Activated T-helper 1 cell treated with anti-CD3 and anti-CD28 coated beads, Interleukin-12 subunit alpha, Interleukin-12 subunit beta, Interleukin-2, Interleukin-4 antibody, amounts not matched to agents 30 ng/mL and 10 ng/mL and 1 ng/mL, durations not matched to agents 14 hours and 24 hours and 36 hours (primary cell): Measurements from ENCODE around the gene HERC2. TPM values are rescaled to one million over a fixed set of nuclear protein-coding genes. Genes with fewer than 3 reads are reported as not detected.
"Not testable (repeated sequence)": the region's sequence is repeated elsewhere in the genome, so short reads cannot be mapped to it uniquely, and the experiment has no call there.

ENCODE experiments used
- DNase-seq: peaks from one replicate; pipeline ENCODE4 v3.0.0; 2021; ENCODE audit warnings: low spot score
- H3K27ac Mint-ChIP-seq: one replicate; pipeline ENCODE4 v1.8.0; 2021; ENCODE audit warnings: mild to moderate bottlenecking, mixed read lengths
- H3K27me3 Mint-ChIP-seq: one replicate; pipeline ENCODE4 v1.8.0; 2022; ENCODE audit warnings: mild to moderate bottlenecking, moderate library complexity, mixed read lengths; ENCODE audit not compliant: insufficient read depth
- H3K36me3 Mint-ChIP-seq: one replicate; pipeline ENCODE4 v1.8.0; 2021; ENCODE audit warnings: low read depth, mixed read lengths
- H3K4me1 Mint-ChIP-seq: one replicate; pipeline ENCODE4 v1.8.0; 2021; ENCODE audit warnings: low read depth, mixed read lengths
- H3K4me3 Mint-ChIP-seq: one replicate; pipeline ENCODE4 v1.8.0; 2021; ENCODE audit warnings: mild to moderate bottlenecking, moderate library complexity, mixed read lengths
- H3K9me3 Mint-ChIP-seq: one replicate; pipeline ENCODE4 v1.8.0; 2021; ENCODE audit warnings: mixed read lengths
- intact Hi-C: fragments of 100-400 bp; cut with micrococcal nuclease; formaldehyde crosslinking; loops from one replicate; pipeline ENCODE4 v1.15.1; 2024
- total RNA-seq: library from RNA; stranded (reverse); gene quantifications from 2 replicates; pipeline ENCODE4 v1.2.3, GENCODE V29; 2022

The HERC2 gene
- total RNA-seq, 1 donor from 2014 or later = 41.3 TPM

- H3K27ac Mint-ChIP-seq, H3K9me3 Mint-ChIP-seq, H3K36me3 Mint-ChIP-seq, H3K27me3 Mint-ChIP-seq, H3K4me3 Mint-ChIP-seq, H3K4me1 Mint-ChIP-seq, DNase-seq, intact Hi-C loops: not testable (repeated sequence)
Observed at GRCh38 chr15:28151864-28152537, 170.0 kb downstream of the HERC2 start.

DNA sequence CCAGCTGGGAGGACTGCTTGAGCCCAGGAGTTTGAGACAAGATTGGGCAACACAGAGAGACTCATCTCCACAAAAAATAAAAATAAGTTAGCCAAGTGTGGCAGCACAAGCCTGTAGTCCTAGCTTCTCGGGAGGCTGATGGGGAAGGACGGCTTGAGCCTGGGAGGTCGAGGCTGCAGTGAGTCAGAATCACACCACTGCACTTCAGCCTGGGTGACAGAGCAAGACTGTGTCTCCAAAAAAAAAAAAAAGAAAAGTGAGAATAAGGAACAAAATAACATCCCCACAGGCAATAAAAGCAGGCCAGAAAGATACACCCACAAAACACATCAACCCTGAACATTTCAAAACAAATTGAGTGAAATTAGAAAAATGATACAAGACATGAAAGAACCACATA is 174.2 kb downstream of the HERC2 start:
- no peak for DNase-seq
- H3K4me1 Mint-ChIP-seq = peaks cover 5% of the 10 kb centered on the region
- intact Hi-C loops = no loop called here
- H3K4me3 Mint-ChIP-seq = no peak overlapping the region
- H3K9me3 Mint-ChIP-seq = no peaks in the 10 kb centered on the region
- no peaks in the 10 kb centered on the region for H3K27me3 Mint-ChIP-seq
- peaks cover 25% of the 10 kb centered on the region for H3K36me3 Mint-ChIP-seq
- H3K27ac Mint-ChIP-seq = no peak overlapping the region

GRCh38 chr15:28145419-28145818 is 176.6 kb downstream of the HERC2 start:
- H3K36me3 Mint-ChIP-seq = peaks cover 28% of the 10 kb centered on the region
- DNase-seq, intact Hi-C loops, H3K27me3 Mint-ChIP-seq, H3K4me3 Mint-ChIP-seq, H3K4me1 Mint-ChIP-seq, H3K9me3 Mint-ChIP-seq, H3K27ac Mint-ChIP-seq: not testable (repeated sequence)

- H3K36me3 Mint-ChIP-seq = peaks cover 36% of the 10 kb centered on the region
- H3K9me3 Mint-ChIP-seq = no peaks in the 10 kb centered on the region
- H3K27me3 Mint-ChIP-seq = no peaks in the 10 kb centered on the region
- no peak for DNase-seq
- H3K27ac Mint-ChIP-seq = no peak overlapping the region
- no peak overlapping the region for H3K4me3 Mint-ChIP-seq
- peaks cover 32% of the 10 kb centered on the region for H3K4me1 Mint-ChIP-seq
- intact Hi-C loops = no loop called here
Observed at GRCh38 chr15:28140062-28140461, 181.9 kb downstream of the HERC2 start.

DNA sequence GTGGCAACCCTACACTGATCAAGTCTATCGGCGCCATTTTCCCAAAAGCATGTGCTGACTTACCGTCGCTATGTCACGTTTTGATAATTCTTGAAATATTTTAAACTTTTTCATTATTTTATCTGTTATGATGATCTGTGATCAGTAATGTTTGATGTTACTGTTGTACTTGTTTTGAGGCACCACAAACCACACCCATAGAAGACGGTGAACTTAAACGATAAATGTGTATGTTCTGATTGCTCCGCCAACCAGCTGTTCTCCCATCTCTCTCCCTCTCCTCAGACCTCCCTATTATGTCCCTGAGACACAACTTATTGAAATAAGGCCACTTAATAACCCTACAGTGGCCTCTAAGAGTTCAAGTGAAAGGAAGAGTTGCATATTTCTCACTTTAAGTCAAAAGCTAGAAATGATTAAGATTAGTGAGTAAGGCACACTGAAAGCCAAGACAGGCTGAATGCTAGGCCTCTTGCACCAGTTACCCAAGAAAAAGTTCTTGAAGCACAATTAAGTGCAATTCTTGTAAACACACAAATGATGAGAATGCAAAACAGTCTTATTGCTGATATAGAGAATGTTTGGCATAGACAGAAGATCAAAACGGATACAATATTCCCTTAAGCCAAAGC is 184.5 kb downstream of the HERC2 start:
- H3K27me3 Mint-ChIP-seq, H3K27ac Mint-ChIP-seq, intact Hi-C loops, H3K9me3 Mint-ChIP-seq, H3K4me3 Mint-ChIP-seq, DNase-seq: not testable (repeated sequence)
- Mint-ChIP-seq H3K36me3 (peaks cover 38% of the 10 kb centered on the region), H3K4me1 (peaks cover 32% of the 10 kb centered on the region)

GRCh38 chr15:28136236-28136904 is 185.6 kb downstream of the HERC2 start:
- H3K27ac Mint-ChIP-seq, intact Hi-C loops, H3K9me3 Mint-ChIP-seq, H3K4me3 Mint-ChIP-seq, H3K27me3 Mint-ChIP-seq, DNase-seq: not testable (repeated sequence)
- H3K4me1 Mint-ChIP-seq = peaks cover 32% of the 10 kb centered on the region
- peaks cover 36% of the 10 kb centered on the region for H3K36me3 Mint-ChIP-seq

GRCh38 chr15:28133281-28133680 is 188.7 kb downstream of the HERC2 start:
- intact Hi-C loops = no loop called here
- no peaks in the 10 kb centered on the region for H3K27me3 Mint-ChIP-seq
- peaks cover 28% of the 10 kb centered on the region for H3K4me1 Mint-ChIP-seq
- H3K36me3 Mint-ChIP-seq = peaks cover 24% of the 10 kb centered on the region
- no peaks in the 10 kb centered on the region for H3K9me3 Mint-ChIP-seq
- no peak overlapping the region for H3K4me3 Mint-ChIP-seq
- H3K27ac Mint-ChIP-seq = no peak overlapping the region
- DNase-seq = no peak

DNA sequence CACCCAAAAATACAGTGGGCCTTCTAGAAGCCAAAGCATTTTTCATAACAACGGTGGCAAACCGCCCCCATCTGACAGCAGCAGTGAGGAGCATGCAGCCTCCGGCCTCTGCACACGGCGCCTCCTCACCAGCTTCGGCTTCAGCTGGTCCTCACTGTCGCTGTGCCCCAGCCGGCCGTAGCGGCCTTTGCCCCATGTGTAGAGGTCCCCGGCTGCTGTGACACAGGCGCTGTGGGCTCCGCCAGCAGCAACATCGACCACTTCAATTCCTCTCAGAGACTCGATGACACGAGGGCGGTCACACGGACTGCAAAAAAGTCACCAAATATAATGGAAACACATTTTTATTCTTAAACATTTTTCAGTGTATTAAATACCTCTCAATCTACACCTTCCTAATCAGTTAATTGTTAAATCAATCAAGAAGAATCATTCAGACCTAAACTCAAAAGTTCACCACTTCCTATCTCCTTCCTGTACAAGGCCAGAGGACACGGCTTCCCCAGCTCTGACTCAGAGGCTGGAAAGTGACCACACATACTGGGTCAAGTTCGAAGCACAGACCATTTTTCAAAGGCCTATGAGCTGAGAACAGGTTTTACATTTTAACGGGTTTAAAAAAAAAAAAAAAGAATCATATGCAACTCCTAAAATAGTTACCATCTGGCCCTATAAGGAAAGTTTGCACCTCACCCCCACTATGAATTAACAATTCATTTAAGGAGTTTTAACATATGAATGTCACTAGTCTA is 189.3 kb downstream of the HERC2 start:
- H3K9me3 Mint-ChIP-seq = no peaks in the 10 kb centered on the region
- peaks cover 23% of the 10 kb centered on the region for H3K36me3 Mint-ChIP-seq
- peaks cover 24% of the 10 kb centered on the region for H3K4me1 Mint-ChIP-seq
- intact Hi-C loops = no loop called here
- H3K27ac Mint-ChIP-seq = no peak overlapping the region
- no peak for DNase-seq
- no peak overlapping the region for H3K4me3 Mint-ChIP-seq
- H3K27me3 Mint-ChIP-seq = no peaks in the 10 kb centered on the region

- H3K9me3 Mint-ChIP-seq = no peaks in the 10 kb centered on the region
- no peaks in the 10 kb centered on the region for H3K27me3 Mint-ChIP-seq
- no peak overlapping the region for H3K4me3 Mint-ChIP-seq
- intact Hi-C loops = no loop called here
- peaks cover 21% of the 10 kb centered on the region for H3K36me3 Mint-ChIP-seq
- no peak for DNase-seq
- peaks cover 16% of the 10 kb centered on the region for H3K4me1 Mint-ChIP-seq
- H3K27ac Mint-ChIP-seq = no peak overlapping the region
Observed at GRCh38 chr15:28131946-28132345, 190.0 kb downstream of the HERC2 start.

GRCh38 chr15:28131400-28131799 is 190.6 kb downstream of the HERC2 start:
- no peaks in the 10 kb centered on the region for H3K27me3 Mint-ChIP-seq
- intact Hi-C loops = no loop called here
- peaks cover 11% of the 10 kb centered on the region for H3K4me1 Mint-ChIP-seq
- H3K4me3 Mint-ChIP-seq = no peak overlapping the region
- no peak overlapping the region for H3K27ac Mint-ChIP-seq
- peaks cover 18% of the 10 kb centered on the region for H3K36me3 Mint-ChIP-seq
- no peak for DNase-seq
- no peaks in the 10 kb centered on the region for H3K9me3 Mint-ChIP-seq

DNA sequence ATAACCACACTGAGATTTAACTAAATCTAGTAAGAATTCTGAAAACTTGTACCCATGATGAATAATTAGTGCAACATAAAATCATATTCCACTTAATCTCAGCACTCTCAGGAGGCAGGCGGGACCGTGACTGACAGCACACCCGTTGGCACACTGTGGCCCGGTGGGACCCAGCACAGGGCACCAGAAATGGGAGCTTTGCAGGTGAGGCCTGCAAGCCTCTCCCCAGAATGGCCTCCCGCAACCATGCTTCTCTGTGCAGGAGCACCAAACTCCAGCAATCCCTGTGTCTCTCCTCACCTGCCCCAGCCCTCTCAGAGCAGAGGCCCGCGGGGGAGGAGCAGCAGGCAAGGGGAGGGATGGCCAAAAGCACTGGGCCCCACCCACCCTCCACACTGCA is 191.3 kb downstream of the HERC2 start:
- Mint-ChIP-seq H3K27ac (no peak overlapping the region), H3K4me1 (peaks cover 3% of the 10 kb centered on the region), H3K27me3 (no peaks in the 10 kb centered on the region), H3K36me3 (peaks cover 18% of the 10 kb centered on the region), H3K4me3 (no peak overlapping the region), H3K9me3 (no peaks in the 10 kb centered on the region)
- intact Hi-C loops = no loop called here
- no peak for DNase-seq

GRCh38 chr15:28129231-28129848 is 192.6 kb downstream of the HERC2 start:
- no peak for DNase-seq
- H3K4me1 Mint-ChIP-seq = no peaks in the 10 kb centered on the region
- H3K27me3 Mint-ChIP-seq = no peaks in the 10 kb centered on the region
- no peak overlapping the region for H3K27ac Mint-ChIP-seq
- no peaks in the 10 kb centered on the region for H3K9me3 Mint-ChIP-seq
- H3K4me3 Mint-ChIP-seq = no peak overlapping the region
- intact Hi-C loops = loop anchor here (10.0 kb wide), 1 partner anchor 845 kb away; no protein-coding TSS in a partner anchor
- H3K36me3 Mint-ChIP-seq = peaks cover 14% of the 10 kb centered on the region
